ENCODE measurements around the gene ITGAX.

Gene ITGAX

DNA sequence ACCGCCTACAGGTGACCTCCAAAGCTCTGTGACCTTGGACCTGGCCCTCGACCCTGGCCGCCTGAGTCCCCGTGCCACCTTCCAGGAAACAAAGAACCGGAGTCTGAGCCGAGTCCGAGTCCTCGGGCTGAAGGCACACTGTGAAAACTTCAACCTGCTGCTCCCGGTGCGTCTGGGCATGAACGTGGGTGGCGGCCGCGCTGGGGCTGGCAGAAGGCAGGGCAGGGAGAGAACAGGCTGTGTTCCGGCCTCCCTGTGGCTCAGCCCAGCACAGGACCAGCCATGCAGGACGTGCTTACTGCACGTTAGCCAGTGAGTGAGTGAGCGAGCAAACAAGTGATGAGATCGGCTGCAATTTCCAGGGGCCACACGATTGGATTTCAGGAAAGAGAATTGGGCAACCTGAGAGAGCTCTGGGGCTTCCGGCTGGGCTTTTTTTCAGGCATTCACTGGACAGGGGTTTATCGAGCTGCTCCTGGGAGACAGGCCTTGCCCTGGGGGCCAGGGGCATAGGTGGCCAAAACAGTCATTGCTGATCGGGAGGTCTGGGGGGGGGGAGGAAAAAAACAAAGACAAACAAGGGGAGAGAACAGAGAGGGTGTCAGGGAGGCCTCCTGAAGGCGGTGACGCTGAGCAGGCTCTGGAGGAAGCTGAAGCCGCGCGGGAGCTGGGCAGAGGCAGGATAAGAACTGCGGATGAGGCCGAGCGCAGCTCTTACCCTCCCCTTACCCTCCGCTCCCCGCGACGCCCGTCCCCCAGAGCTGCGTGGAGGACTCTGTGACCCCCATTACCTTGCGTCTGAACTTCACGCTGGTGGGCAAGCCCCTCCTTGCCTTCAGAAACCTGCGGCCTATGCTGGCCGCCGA lies 16.9 kb downstream of the ITGAX start:
- peaks cover 0 to 6% (median 0%) of the 10 kb centered on the region in 5 donors for H3K27me3 ChIP-seq (ENCODE audit: control insufficient read depth in 5 of 5, insufficient read depth in 4 of 5, low read length in 5 of 5)
- no peaks in the 10 kb centered on the region for H3K4me1 ChIP-seq (ENCODE audit: control insufficient read depth in 5 of 5, insufficient read depth in 5 of 5, low read length in 5 of 5)
- no peak overlapping the region for H3K9ac ChIP-seq (ENCODE audit: low read length in 5 of 5)
- no peak overlapping the region for H3K4me3 ChIP-seq (ENCODE audit: low read depth in 1 of 5, low read length in 5 of 5)
- no peak overlapping the region for H3K27ac ChIP-seq (ENCODE audit: low read depth, low read length)
- no peaks in the 10 kb centered on the region for H3K36me3 ChIP-seq (ENCODE audit: control insufficient read depth in 5 of 5, insufficient read depth in 5 of 5, low read length in 5 of 5)
- H3K9me3 ChIP-seq (ENCODE audit: control insufficient read depth in 5 of 5, low read length in 5 of 5), result peaks cover 0 to 12% (median 4%) of the 10 kb centered on the region in 5 donors

- H3K27me3 ChIP-seq (ENCODE audit: control insufficient read depth in 5 of 5, insufficient read depth in 4 of 5, low read length in 5 of 5), result peaks cover 0 to 6% (median 0%) of the 10 kb centered on the region in 5 donors
- H3K4me1 ChIP-seq (ENCODE audit: control insufficient read depth in 5 of 5, insufficient read depth in 5 of 5, low read length in 5 of 5), result no peaks in the 10 kb centered on the region
- no peaks in the 10 kb centered on the region for H3K36me3 ChIP-seq (ENCODE audit: control insufficient read depth in 5 of 5, insufficient read depth in 5 of 5, low read length in 5 of 5)
- H3K9me3 ChIP-seq (ENCODE audit: control insufficient read depth in 5 of 5, low read length in 5 of 5), result peaks cover 0 to 12% (median 4%) of the 10 kb centered on the region in 5 donors
- no peak overlapping the region for H3K9ac ChIP-seq (ENCODE audit: low read length in 5 of 5)
- no peak overlapping the region for H3K4me3 ChIP-seq (ENCODE audit: low read depth in 1 of 5, low read length in 5 of 5)
- H3K27ac ChIP-seq (ENCODE audit: low read depth, low read length), result no peak overlapping the region
Observed at GRCh38 chr16:31373235-31373634, 18.3 kb downstream of the ITGAX start.

GRCh38 chr16:31375231-31375630 lies 20.3 kb downstream of the ITGAX start:
- Histone ChIP-seq H3K9ac (ENCODE audit: low read length in 5 of 5) (no peak overlapping the region), H3K4me1 (ENCODE audit: control insufficient read depth in 5 of 5, insufficient read depth in 5 of 5, low read length in 5 of 5) (no peaks in the 10 kb centered on the region), H3K4me3 (ENCODE audit: low read depth in 1 of 5, low read length in 5 of 5) (no peak overlapping the region), H3K36me3 (ENCODE audit: control insufficient read depth in 5 of 5, insufficient read depth in 5 of 5, low read length in 5 of 5) (peaks cover 0 to 4% (median 0%) of the 10 kb centered on the region in 5 donors), H3K27me3 (ENCODE audit: control insufficient read depth in 5 of 5, insufficient read depth in 4 of 5, low read length in 5 of 5) (peaks cover 0 to 6% (median 5%) of the 10 kb centered on the region in 5 donors), H3K9me3 (ENCODE audit: control insufficient read depth in 5 of 5, low read length in 5 of 5) (peaks cover 0 to 12% (median 4%) of the 10 kb centered on the region in 5 donors), H3K27ac (ENCODE audit: low read depth, low read length) (no peak overlapping the region)

GRCh38 chr16:31376705-31377104 lies 21.7 kb downstream of the ITGAX start:
- Histone ChIP-seq H3K36me3 (ENCODE audit: control insufficient read depth in 5 of 5, insufficient read depth in 5 of 5, low read length in 5 of 5) (peaks cover 0 to 4% (median 0%) of the 10 kb centered on the region in 5 donors), H3K4me3 (ENCODE audit: low read depth in 1 of 5, low read length in 5 of 5) (no peak overlapping the region), H3K4me1 (ENCODE audit: control insufficient read depth in 5 of 5, insufficient read depth in 5 of 5, low read length in 5 of 5) (no peaks in the 10 kb centered on the region), H3K27ac (ENCODE audit: low read depth, low read length) (no peak overlapping the region), H3K27me3 (ENCODE audit: control insufficient read depth in 5 of 5, insufficient read depth in 4 of 5, low read length in 5 of 5) (peaks cover 0 to 8% (median 4%) of the 10 kb centered on the region in 5 donors), H3K9me3 (ENCODE audit: control insufficient read depth in 5 of 5, low read length in 5 of 5) (peaks cover 0 to 12% (median 4%) of the 10 kb centered on the region in 5 donors), H3K9ac (ENCODE audit: low read length in 5 of 5) (no peak overlapping the region)

DNA sequence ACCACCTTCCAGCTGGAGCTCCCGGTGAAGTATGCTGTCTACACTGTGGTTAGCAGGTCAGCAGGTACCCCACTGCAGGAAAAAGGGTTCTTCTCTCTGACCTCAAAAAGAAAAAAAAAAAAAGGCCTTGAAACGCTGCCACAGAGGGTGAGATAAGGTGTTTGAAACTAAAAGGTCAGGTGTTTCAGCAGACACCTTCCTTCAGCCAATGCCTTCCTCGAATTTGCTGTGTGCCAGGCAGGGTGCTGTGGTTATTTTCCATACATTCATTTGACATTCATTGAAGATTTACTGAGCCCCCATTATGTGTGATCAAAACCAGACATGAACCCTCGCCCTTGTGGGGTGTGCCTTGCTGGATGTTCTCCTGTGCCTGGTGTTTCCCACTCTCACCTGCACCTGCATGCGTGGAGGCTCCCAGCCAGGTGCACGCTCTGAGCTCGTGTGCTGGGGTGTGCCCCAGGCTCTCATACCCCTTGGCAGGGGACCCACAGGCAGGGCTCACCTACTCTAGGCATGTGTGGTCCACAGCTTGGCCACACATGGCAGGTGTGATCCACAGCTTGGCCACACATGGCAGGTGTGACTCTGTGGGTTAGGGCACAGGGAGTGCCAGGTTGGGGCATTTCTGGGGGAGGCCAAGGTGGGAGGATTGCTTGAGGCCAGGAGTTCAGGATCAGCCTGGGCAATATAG lies 22.4 kb downstream of the ITGAX start:
- H3K9me3 ChIP-seq (ENCODE audit: control insufficient read depth in 5 of 5, low read length in 5 of 5), result peaks cover 0 to 12% (median 4%) of the 10 kb centered on the region in 5 donors
- H3K27me3 ChIP-seq (ENCODE audit: control insufficient read depth in 5 of 5, insufficient read depth in 4 of 5, low read length in 5 of 5), result peaks cover 0 to 9% (median 3%) of the 10 kb centered on the region in 5 donors
- no peaks in the 10 kb centered on the region for H3K4me1 ChIP-seq (ENCODE audit: control insufficient read depth in 5 of 5, insufficient read depth in 5 of 5, low read length in 5 of 5)
- peaks cover 0 to 4% (median 0%) of the 10 kb centered on the region in 5 donors for H3K36me3 ChIP-seq (ENCODE audit: control insufficient read depth in 5 of 5, insufficient read depth in 5 of 5, low read length in 5 of 5)
- H3K27ac ChIP-seq (ENCODE audit: low read depth, low read length), result no peak overlapping the region
- H3K9ac ChIP-seq (ENCODE audit: low read length in 5 of 5), result no peak overlapping the region
- H3K4me3 ChIP-seq (ENCODE audit: low read depth in 1 of 5, low read length in 5 of 5), result no peak overlapping the region

DNA sequence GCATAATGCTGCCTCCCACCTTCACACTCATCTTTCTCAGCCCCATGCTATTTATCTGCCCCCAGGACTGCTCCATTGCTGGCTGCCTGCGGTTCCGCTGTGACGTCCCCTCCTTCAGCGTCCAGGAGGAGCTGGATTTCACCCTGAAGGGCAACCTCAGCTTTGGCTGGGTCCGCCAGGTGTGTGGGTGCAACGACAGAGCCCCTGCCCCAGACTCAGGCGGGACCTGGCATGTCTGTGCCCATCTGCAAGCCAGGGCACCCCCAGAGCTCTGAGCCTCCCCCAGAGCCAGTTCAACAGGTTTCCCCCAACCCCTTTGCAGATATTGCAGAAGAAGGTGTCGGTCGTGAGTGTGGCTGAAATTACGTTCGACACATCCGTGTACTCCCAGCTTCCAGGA lies 25.2 kb downstream of the ITGAX start:
- Histone ChIP-seq H3K36me3 (ENCODE audit: control insufficient read depth in 5 of 5, insufficient read depth in 5 of 5, low read length in 5 of 5) (peaks cover 0 to 4% (median 0%) of the 10 kb centered on the region in 5 donors), H3K27ac (ENCODE audit: low read depth, low read length) (no peak overlapping the region), H3K4me1 (ENCODE audit: control insufficient read depth in 5 of 5, insufficient read depth in 5 of 5, low read length in 5 of 5) (no peaks in the 10 kb centered on the region), H3K9me3 (ENCODE audit: control insufficient read depth in 5 of 5, low read length in 5 of 5) (peaks cover 0 to 9% (median 5%) of the 10 kb centered on the region in 5 donors), H3K4me3 (ENCODE audit: low read depth in 1 of 5, low read length in 5 of 5) (no peak overlapping the region), H3K9ac (ENCODE audit: low read length in 5 of 5) (no peak overlapping the region), H3K27me3 (ENCODE audit: control insufficient read depth in 5 of 5, insufficient read depth in 4 of 5, low read length in 5 of 5) (peaks cover 0 to 11% (median 2%) of the 10 kb centered on the region in 5 donors)

- Histone ChIP-seq H3K4me1 (ENCODE audit: control insufficient read depth in 5 of 5, insufficient read depth in 5 of 5, low read length in 5 of 5) (no peaks in the 10 kb centered on the region), H3K9ac (ENCODE audit: low read length in 5 of 5) (no peak overlapping the region), H3K36me3 (ENCODE audit: control insufficient read depth in 5 of 5, insufficient read depth in 5 of 5, low read length in 5 of 5) (peaks cover 0 to 4% (median 0%) of the 10 kb centered on the region in 5 donors), H3K4me3 (ENCODE audit: low read depth in 1 of 5, low read length in 5 of 5) (no peak overlapping the region), H3K9me3 (ENCODE audit: control insufficient read depth in 5 of 5, low read length in 5 of 5) (peaks cover 0 to 4% (median 0%) of the 10 kb centered on the region in 5 donors), H3K27ac (ENCODE audit: low read depth, low read length) (no peak overlapping the region), H3K27me3 (ENCODE audit: control insufficient read depth in 5 of 5, insufficient read depth in 4 of 5, low read length in 5 of 5) (peaks cover 0 to 11% (median 4%) of the 10 kb centered on the region in 5 donors)
Observed at GRCh38 chr16:31382485-31383161, 27.6 kb downstream of the ITGAX start.

DNA sequence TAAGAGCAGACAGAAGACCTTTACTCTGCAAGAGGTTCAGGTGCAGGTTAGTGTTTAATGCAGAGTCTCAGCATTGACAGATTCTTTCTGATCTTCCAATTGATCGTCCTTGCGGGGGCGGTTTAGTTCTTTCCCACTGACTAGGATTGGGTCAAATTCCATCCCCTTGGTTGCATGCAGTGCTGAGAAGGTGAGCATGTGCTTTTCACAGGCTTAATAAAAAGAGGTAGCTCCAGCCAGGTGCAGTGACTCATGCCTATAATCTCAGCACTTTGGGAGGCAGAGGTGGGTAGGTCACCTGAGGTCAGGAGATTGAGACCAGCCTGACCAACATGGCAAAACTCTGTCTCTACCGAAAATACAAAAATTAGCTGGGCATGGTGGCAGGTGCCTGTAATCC lies 30.7 kb downstream of the ITGAX start:
- H3K4me1 ChIP-seq (ENCODE audit: control insufficient read depth in 5 of 5, insufficient read depth in 5 of 5, low read length in 5 of 5), result no peaks in the 10 kb centered on the region
- no peaks in the 10 kb centered on the region for H3K36me3 ChIP-seq (ENCODE audit: control insufficient read depth in 5 of 5, insufficient read depth in 5 of 5, low read length in 5 of 5)
- H3K27me3 ChIP-seq (ENCODE audit: control insufficient read depth in 5 of 5, insufficient read depth in 4 of 5, low read length in 5 of 5), result peaks cover 0 to 7% (median 3%) of the 10 kb centered on the region in 5 donors
- no peak overlapping the region for H3K27ac ChIP-seq (ENCODE audit: low read depth, low read length)
- H3K9me3 ChIP-seq (ENCODE audit: control insufficient read depth in 5 of 5, low read length in 5 of 5), result peaks cover 0 to 4% (median 0%) of the 10 kb centered on the region in 5 donors
- H3K4me3 ChIP-seq (ENCODE audit: low read depth in 1 of 5, low read length in 5 of 5), result no peak overlapping the region
- no peak overlapping the region for H3K9ac ChIP-seq (ENCODE audit: low read length in 5 of 5)

GRCh38 chr16:31386157-31386984 lies 31.4 kb downstream of the ITGAX start:
- Histone ChIP-seq H3K4me3 (ENCODE audit: low read depth in 1 of 5, low read length in 5 of 5) (no peak overlapping the region), H3K36me3 (ENCODE audit: control insufficient read depth in 5 of 5, insufficient read depth in 5 of 5, low read length in 5 of 5) (no peaks in the 10 kb centered on the region), H3K9ac (ENCODE audit: low read length in 5 of 5) (no peak overlapping the region), H3K9me3 (ENCODE audit: control insufficient read depth in 5 of 5, low read length in 5 of 5) (peaks cover 0 to 4% (median 0%) of the 10 kb centered on the region in 5 donors), H3K4me1 (ENCODE audit: control insufficient read depth in 5 of 5, insufficient read depth in 5 of 5, low read length in 5 of 5) (no peaks in the 10 kb centered on the region), H3K27me3 (ENCODE audit: control insufficient read depth in 5 of 5, insufficient read depth in 4 of 5, low read length in 5 of 5) (peaks cover 0 to 5% (median 3%) of the 10 kb centered on the region in 5 donors), H3K27ac (ENCODE audit: low read depth, low read length) (no peak overlapping the region)
